Left ventricle myocardium inferior (tissue), 1 donor: ENCODE measurements around the gene FAM222A. TPM values are rescaled to one million over a fixed set of nuclear protein-coding genes. Genes with fewer than 3 reads are reported as not detected.

Source experiments
- DNase-seq: peaks from one replicate; pipeline ENCODE4 v3.0.0-alpha.2; 2020
- H3K27ac ChIP-seq: fragments of 200-600 bp; replicated peaks from 2 replicates; pipeline ENCODE4 v1.8.0; 2021
- H3K27me3 ChIP-seq: fragments of 200-600 bp; 2 replicates; pipeline ENCODE4 v1.8.0; 2021; ENCODE audit warnings: low read depth
- H3K36me3 ChIP-seq: fragments of 200-600 bp; 2 replicates; pipeline ENCODE4 v1.8.0; 2021
- H3K4me1 ChIP-seq: fragments of 200-600 bp; 2 replicates; pipeline ENCODE4 v1.8.0; 2021
- H3K4me3 ChIP-seq: fragments of 200-600 bp; 2 replicates; pipeline ENCODE4 v1.8.0; 2021; ENCODE audit warnings: mild to moderate bottlenecking, moderate library complexity
- H3K9me3 ChIP-seq: fragments of 200-600 bp; replicated peaks from 2 replicates; pipeline ENCODE4 v1.8.0; 2021
- CTCF ChIP-seq: fragments of 200-600 bp; IDR thresholded peaks from 2 replicates; pipeline ENCODE4 v1.8.0; 2021; ENCODE audit warnings: antibody characterized with exemption, mild to moderate bottlenecking, borderline replicate concordance
- intact Hi-C: fragments of 100-400 bp; cut with micrococcal nuclease; formaldehyde crosslinking; loops from one replicate; pipeline ENCODE4 v1.11.0; 2022
- total RNA-seq: library from RNA; stranded (reverse); fragmentation: NEBNext Ultra II Directional; extraction: Animal tissue kit (Norgen Biotek cat#: 25700); gene quantifications from one replicate; pipeline ENCODE4 v1.2.1, GENCODE V29; 2021
- donor health status: DM: no; HTN: yes; CAD: no; lungs with severe emphysema.

Gene FAM222A
- total RNA-seq, 1 donor from 2014 or later = 20.0 TPM

GRCh38 chr12:109783965-109784244 lies 70.3 kb downstream of the FAM222A start:
- Histone ChIP-seq H3K4me3 (no peak overlapping the region), H3K9me3 (peaks cover 8% of the 10 kb centered on the region), H3K27ac (no peak overlapping the region), H3K27me3 (no peaks in the 10 kb centered on the region), H3K4me1 (no peaks in the 10 kb centered on the region), H3K36me3 (no peaks in the 10 kb centered on the region)
- no peak for DNase-seq
- intact Hi-C loops = no loop called here
- no peak for TF ChIP-seq CTCF

GRCh38 chr12:109785854-109786253 lies 72.2 kb downstream of the FAM222A start:
- Histone ChIP-seq H3K9me3 (no peaks in the 10 kb centered on the region), H3K4me3 (no peak overlapping the region), H3K27me3 (no peaks in the 10 kb centered on the region), H3K36me3 (no peaks in the 10 kb centered on the region), H3K4me1 (no peaks in the 10 kb centered on the region), H3K27ac (no peak overlapping the region)
- DNase-seq = no peak
- intact Hi-C loops = no loop called here
- no peak for TF ChIP-seq CTCF

- H3K4me3 ChIP-seq = no peak overlapping the region
- intact Hi-C loops = no loop called here
- no peaks in the 10 kb centered on the region for H3K4me1 ChIP-seq
- H3K9me3 ChIP-seq = no peaks in the 10 kb centered on the region
- no peaks in the 10 kb centered on the region for H3K36me3 ChIP-seq
- TF ChIP-seq CTCF = no peak
- no peaks in the 10 kb centered on the region for H3K27me3 ChIP-seq
- DNase-seq = no peak
- no peak overlapping the region for H3K27ac ChIP-seq
These were observed 73.2 kb downstream of the FAM222A start for GRCh38 chr12:109786799-109787198.

GRCh38 chr12:109789526-109790048 lies 76.0 kb downstream of the FAM222A start:
- TF ChIP-seq CTCF = no peak
- DNase-seq = no peak
- no peaks in the 10 kb centered on the region for H3K9me3 ChIP-seq
- peaks cover 13% of the 10 kb centered on the region for H3K27me3 ChIP-seq
- no peaks in the 10 kb centered on the region for H3K36me3 ChIP-seq
- no peak overlapping the region for H3K27ac ChIP-seq
- no peak overlapping the region for H3K4me3 ChIP-seq
- intact Hi-C loops = no loop called here
- no peaks in the 10 kb centered on the region for H3K4me1 ChIP-seq

GRCh38 chr12:109792992-109793391 lies 79.4 kb downstream of the FAM222A start:
- TF ChIP-seq CTCF = no peak
- DNase-seq = no peak
- Histone ChIP-seq H3K9me3 (no peaks in the 10 kb centered on the region), H3K27me3 (peaks cover 21% of the 10 kb centered on the region), H3K36me3 (no peaks in the 10 kb centered on the region), H3K27ac (no peak overlapping the region), H3K4me3 (no peak overlapping the region), H3K4me1 (no peaks in the 10 kb centered on the region)
- intact Hi-C loops = no loop called here

GRCh38 chr12:109793411-109793810 lies 79.8 kb downstream of the FAM222A start:
- Histone ChIP-seq H3K27ac (no peak overlapping the region), H3K4me3 (no peak overlapping the region), H3K9me3 (no peaks in the 10 kb centered on the region), H3K36me3 (no peaks in the 10 kb centered on the region), H3K4me1 (no peaks in the 10 kb centered on the region), H3K27me3 (peaks cover 21% of the 10 kb centered on the region)
- intact Hi-C loops = no loop called here
- no peak for DNase-seq
- TF ChIP-seq CTCF = no peak
